Naive thymus-derived CD4-positive, alpha-beta T cell (primary cell): ENCODE measurements around the gene ZNF670. TPM values are rescaled to one million over a fixed set of nuclear protein-coding genes. Genes with fewer than 3 reads are reported as not detected.

Experiments
- ATAC-seq: fragments of 150-1000 bp; cut with Tn5 transposase; 2 replicates; pipeline ENCODE4 v1.10.0; 2021; ENCODE audit warnings: mild to moderate bottlenecking, moderate library complexity
- CTCF ChIA-PET: fragments of 350-600 bp; sonication (Branson Sonifier 250); formaldehyde crosslinking; loops from one replicate; lab custom pipeline; 2021; ENCODE audit warnings: antibody characterized with exemption; lab: Charles Lee
- POLR2A ChIA-PET: fragments of 350-600 bp; sonication (Branson Sonifier 250); formaldehyde crosslinking; loops from one replicate; lab custom pipeline; 2021; ENCODE audit warnings: antibody characterized with exemption, inconsistent platforms; lab: Charles Lee
- DNase-seq, 9 donors: peaks; one replicate each; pipeline versions ENCODE4 v3.0.0 to v3.0.0-alpha.2; 2020 to 2022; ENCODE audit warnings: mixed read lengths in 1 of 9
- H3K27ac ChIP-seq: one replicate; pipeline ENCODE4 v1.7.0; 2013; ENCODE audit warnings: mild to moderate bottlenecking, low read depth, low read length, moderate library complexity
- H3K27me3 ChIP-seq, 2 donors: one replicate each; pipeline ENCODE4 v1.7.0; 2013; ENCODE audit warnings: low read length in 2 of 2, mild to moderate bottlenecking in 2 of 2, moderate library complexity in 2 of 2; ENCODE audit not compliant: control insufficient read depth in 2 of 2, insufficient read depth in 2 of 2
- H3K36me3 ChIP-seq, 3 experiments: 1 replicate in 2 of 3; 2 replicates in 1 of 3; pipeline ENCODE4 v1.7.0; 2013; ENCODE audit warnings: low read length in 3 of 3, mild to moderate bottlenecking in 3 of 3, moderate library complexity in 1 of 3; ENCODE audit not compliant: insufficient read depth in 3 of 3, control insufficient read depth in 2 of 3
- H3K4me1 ChIP-seq, 2 donors: one replicate each; pipeline ENCODE4 v1.7.0; 2013; ENCODE audit warnings: low read length in 2 of 2, mild to moderate bottlenecking in 2 of 2, moderate library complexity in 1 of 2; ENCODE audit not compliant: control insufficient read depth in 2 of 2, insufficient read depth in 2 of 2
- H3K4me3 ChIP-seq: 2 replicates; pipeline ENCODE4 v1.7.0; 2013; ENCODE audit warnings: mild to moderate bottlenecking, low read length
- H3K9me3 ChIP-seq, 3 experiments: 1 replicate in 2 of 3; 2 replicates in 1 of 3; pipeline ENCODE4 v1.7.0; 2013; ENCODE audit warnings: low read length in 3 of 3; ENCODE audit not compliant: control insufficient read depth in 2 of 3
- H3K27ac Mint-ChIP-seq, 9 donors: one replicate each; pipeline ENCODE4 v1.8.0; 2020 to 2022; ENCODE audit warnings: mixed read lengths in 9 of 9, mild to moderate bottlenecking in 8 of 9, moderate library complexity in 5 of 9, inconsistent platforms in 2 of 9
- H3K27me3 Mint-ChIP-seq, 5 donors: one replicate each; pipeline ENCODE4 v1.8.0; 2021 to 2022; ENCODE audit warnings: mixed read lengths in 5 of 5, mild to moderate bottlenecking in 1 of 5
- H3K36me3 Mint-ChIP-seq, 5 donors: one replicate each; pipeline ENCODE4 v1.8.0; 2020 to 2022; ENCODE audit warnings: mixed read lengths in 5 of 5, mild to moderate bottlenecking in 3 of 5, inconsistent platforms in 1 of 5
- H3K4me1 Mint-ChIP-seq, 7 donors: one replicate each; pipeline ENCODE4 v1.8.0; 2020 to 2022; ENCODE audit warnings: mixed read lengths in 7 of 7, mild to moderate bottlenecking in 3 of 7, inconsistent platforms in 1 of 7
- H3K4me3 Mint-ChIP-seq, 10 donors: one replicate each; pipeline ENCODE4 v1.8.0; 2020 to 2022; ENCODE audit warnings: mild to moderate bottlenecking in 10 of 10, mixed read lengths in 10 of 10, moderate library complexity in 6 of 10, inconsistent platforms in 2 of 10
- H3K9me3 Mint-ChIP-seq, 11 donors: one replicate each; pipeline ENCODE4 v1.8.0; 2020 to 2022; ENCODE audit warnings: mixed read lengths in 11 of 11, mild to moderate bottlenecking in 4 of 11, inconsistent platforms in 1 of 11, moderate library complexity in 1 of 11
- intact Hi-C, 2 donors: fragments of 100-400 bp; cut with micrococcal nuclease; formaldehyde crosslinking; loops; one replicate each; pipeline ENCODE4 v1.15.1; 2023
- polyA plus RNA-seq, 2 donors: library from polyadenylated mRNA; unstranded; fragments of 300-500 nt; fragmentation: Illumina TruSeq; gene quantifications; one replicate each; pipeline ENCODE4 v1.2.3, GENCODE V29; 2021
- total RNA-seq, 6 experiments: library from RNA in 5 of 6; stranded (reverse) in 5 of 6; gene quantifications; 1 replicate in 5 of 6; 2 replicates in 1 of 6; pipeline ENCODE4 v1.2.3 and lab custom pipeline; 2021 to 2026

ZNF670 gene
- total and polyA plus RNA-seq, 7 experiments from 2014 or later: 0.56 to 4.0 (median 1.6) TPM

DNA sequence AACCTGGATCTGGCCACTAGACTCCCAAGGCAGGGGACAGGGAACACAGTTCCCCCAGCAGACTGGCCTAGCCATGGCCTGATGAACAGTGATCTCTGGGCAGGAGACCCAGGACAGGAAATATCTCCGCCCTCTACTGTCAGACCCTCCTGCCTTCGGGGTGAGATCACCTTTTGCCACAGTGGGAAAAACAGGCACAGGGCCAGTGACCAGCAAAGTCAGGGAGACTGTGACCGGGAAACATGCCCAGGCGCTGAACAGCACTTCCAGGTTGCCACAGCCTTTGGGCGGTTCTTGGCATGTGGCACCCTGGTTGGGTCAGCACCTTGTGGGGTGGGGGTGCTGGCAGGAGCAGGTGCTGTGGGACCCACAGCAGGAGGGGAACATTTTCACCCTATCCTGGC is 34.5 kb upstream of the ZNF670 start:
- Histone ChIP-seq H3K27me3 (peaks cover 0 to 4% of the 10 kb centered on the region in 2 donors), H3K36me3 (no peaks in the 10 kb centered on the region), H3K4me3 (no peak overlapping the region), H3K4me1 (peaks cover 0 to 6% of the 10 kb centered on the region in 2 donors), H3K27ac (no peak overlapping the region), H3K9me3 (no peaks in the 10 kb centered on the region)
- H3K36me3 Mint-ChIP-seq: peaks cover 0 to 5% (median 4%) of the 10 kb centered on the region in 5 donors
- intact Hi-C loops: no loop called here
- H3K9me3 Mint-ChIP-seq: peaks cover 0 to 4% (median 0%) of the 10 kb centered on the region in 11 donors
- H3K27me3 Mint-ChIP-seq: peaks cover 25 to 48% (median 33%) of the 10 kb centered on the region in 5 donors
- DNase-seq: no peak
- ChIA-PET POLR2A (no interaction called here), CTCF (no interaction called here)
- peak overlapping the region in 2 of 9 donors; percentile 13 to 21 for H3K27ac Mint-ChIP-seq
- peak overlapping the region in 8 of 10 donors; percentile 23 to 79 (median 55) for H3K4me3 Mint-ChIP-seq
- ATAC-seq: no peak
- H3K4me1 Mint-ChIP-seq: peaks cover 6 to 14% (median 9%) of the 10 kb centered on the region in 7 donors

DNA sequence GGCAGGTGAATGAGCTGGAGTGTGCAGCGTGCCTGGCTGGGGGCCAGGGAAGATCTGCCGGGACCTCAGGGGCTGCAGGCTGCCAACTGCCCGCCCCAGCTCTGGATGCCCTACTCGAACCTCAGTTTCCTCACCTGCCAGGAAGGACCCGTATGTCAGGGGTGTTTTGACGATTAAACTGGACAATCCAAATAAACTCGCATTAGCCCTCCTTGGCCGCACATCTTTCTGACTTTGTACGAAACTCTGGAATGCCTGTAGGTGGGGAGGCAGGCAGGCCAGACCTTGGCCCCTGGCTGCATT is 33.8 kb upstream of the ZNF670 start:
- Histone ChIP-seq H3K4me3 (no peak overlapping the region), H3K27ac (no peak overlapping the region), H3K36me3 (no peaks in the 10 kb centered on the region), H3K4me1 (peaks cover 0 to 6% of the 10 kb centered on the region in 2 donors), H3K27me3 (peaks cover 0 to 4% of the 10 kb centered on the region in 2 donors), H3K9me3 (no peaks in the 10 kb centered on the region)
- Mint-ChIP-seq H3K4me3 (peak overlapping the region; percentile 49 to 79 (median 62)), H3K36me3 (peaks cover 0 to 5% (median 4%) of the 10 kb centered on the region in 5 donors), H3K27me3 (peaks cover 28 to 55% (median 40%) of the 10 kb centered on the region in 5 donors), H3K4me1 (peaks cover 6 to 14% (median 9%) of the 10 kb centered on the region in 7 donors), H3K27ac (no peak overlapping the region), H3K9me3 (peaks cover 0 to 6% (median 0%) of the 10 kb centered on the region in 11 donors)
- CTCF ChIA-PET: no interaction called here
- DNase-seq (no peak), ATAC-seq (no peak)
- intact Hi-C loops: no loop called here
- POLR2A ChIA-PET: no interaction called here

DNA sequence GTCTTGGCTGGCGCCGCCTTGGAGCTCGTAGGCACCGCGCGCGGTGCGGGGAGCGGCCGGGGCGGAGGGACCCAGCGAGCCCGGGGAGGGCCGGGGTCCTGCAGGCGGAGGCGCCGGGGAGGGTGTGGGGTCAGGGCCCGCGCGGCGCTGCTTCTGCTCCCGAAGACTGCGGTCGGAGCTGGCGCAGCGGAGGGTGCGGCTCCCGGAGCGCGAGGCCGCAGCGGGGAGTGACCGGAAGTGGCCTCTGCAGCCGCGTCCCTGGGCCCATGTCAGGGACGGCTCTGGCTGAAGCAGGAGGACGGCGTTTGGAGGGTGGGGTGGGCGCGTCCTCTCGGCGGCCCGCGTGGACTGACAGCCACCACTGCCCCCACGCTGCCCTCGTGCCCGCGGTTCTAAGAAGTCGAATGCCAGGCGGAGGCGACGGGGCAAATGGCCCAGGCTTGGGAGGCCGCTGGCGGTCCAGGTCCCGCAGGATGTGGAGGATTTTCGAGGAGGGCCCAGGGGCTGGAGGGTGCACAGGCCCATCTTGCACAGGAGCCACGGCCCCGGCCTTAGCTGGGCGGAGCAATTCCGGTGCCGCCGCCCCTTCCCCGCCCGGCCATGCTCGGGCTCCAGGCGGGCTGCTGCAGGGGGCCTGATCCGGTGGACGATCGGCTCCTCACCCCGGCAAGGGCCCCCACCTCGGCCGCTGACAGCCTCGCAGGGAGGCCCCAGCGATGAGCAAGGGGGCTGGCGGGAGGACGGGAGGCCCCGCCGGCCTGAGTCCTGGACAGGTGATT is 33.3 kb upstream of the ZNF670 start:
- Mint-ChIP-seq H3K36me3 (peaks cover 0 to 5% (median 4%) of the 10 kb centered on the region in 5 donors), H3K4me3 (peak overlapping the region in 8 of 10 donors; percentile 19 to 79 (median 35)), H3K4me1 (peaks cover 6 to 14% (median 9%) of the 10 kb centered on the region in 7 donors), H3K9me3 (peaks cover 0 to 6% (median 0%) of the 10 kb centered on the region in 11 donors), H3K27me3 (peaks cover 30 to 57% (median 45%) of the 10 kb centered on the region in 5 donors), H3K27ac (no peak overlapping the region)
- ChIA-PET POLR2A (no interaction called here), CTCF (no interaction called here)
- Histone ChIP-seq H3K4me1 (peaks cover 0 to 6% of the 10 kb centered on the region in 2 donors), H3K4me3 (peak overlapping the region; percentile 35), H3K27me3 (peaks cover 0 to 4% of the 10 kb centered on the region in 2 donors), H3K36me3 (no peaks in the 10 kb centered on the region), H3K9me3 (no peaks in the 10 kb centered on the region), H3K27ac (no peak overlapping the region)
- DNase-seq (no peak), ATAC-seq (peak; percentile 56)
- intact Hi-C loops: no loop called here

DNA sequence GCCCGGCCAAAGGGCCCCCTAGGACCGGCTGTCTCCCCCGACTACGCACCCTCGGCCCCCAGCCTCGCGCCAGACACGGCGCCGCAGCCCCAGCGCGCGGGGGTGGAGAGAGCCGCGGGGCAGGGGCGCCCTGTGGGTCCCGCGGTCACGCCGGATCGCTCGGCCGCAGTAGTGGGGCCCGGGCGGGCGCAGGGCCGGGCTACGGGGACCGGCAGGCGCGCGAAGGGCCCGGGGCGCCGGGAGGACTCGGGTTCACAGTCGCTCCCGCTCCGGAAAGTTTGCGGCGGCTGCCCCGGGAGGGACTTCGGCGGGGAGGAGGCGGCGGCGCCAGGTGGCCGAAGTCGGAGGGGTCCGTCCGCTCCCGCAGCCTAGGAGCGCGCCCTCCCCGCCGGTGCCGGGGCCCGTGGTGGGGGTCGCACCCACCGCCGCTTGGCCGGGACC is 32.7 kb upstream of the ZNF670 start:
- H3K27ac ChIP-seq: no peak overlapping the region
- H3K27ac Mint-ChIP-seq: peak overlapping the region in 1 of 9 donors; percentile 7
- peaks cover 0 to 4% of the 10 kb centered on the region in 2 donors for H3K27me3 ChIP-seq
- ChIA-PET CTCF (no interaction called here), POLR2A (no interaction called here)
- ATAC-seq (peak; percentile 32), DNase-seq (peak in 1 of 9 donors; percentile 16)
- peaks cover 6 to 14% (median 9%) of the 10 kb centered on the region in 7 donors for H3K4me1 Mint-ChIP-seq
- H3K36me3 Mint-ChIP-seq: peaks cover 0 to 5% (median 4%) of the 10 kb centered on the region in 5 donors
- H3K9me3 ChIP-seq: no peaks in the 10 kb centered on the region
- peaks cover 30 to 58% (median 46%) of the 10 kb centered on the region in 5 donors for H3K27me3 Mint-ChIP-seq
- peak overlapping the region in 9 of 10 donors; percentile 71 to 84 (median 79) for H3K4me3 Mint-ChIP-seq
- intact Hi-C loops: no loop called here
- H3K4me3 ChIP-seq: peak overlapping the region; percentile 33
- peaks cover 0 to 7% (median 0%) of the 10 kb centered on the region in 11 donors for H3K9me3 Mint-ChIP-seq
- no peaks in the 10 kb centered on the region for H3K36me3 ChIP-seq
- peaks cover 0 to 6% of the 10 kb centered on the region in 2 donors for H3K4me1 ChIP-seq

DNA sequence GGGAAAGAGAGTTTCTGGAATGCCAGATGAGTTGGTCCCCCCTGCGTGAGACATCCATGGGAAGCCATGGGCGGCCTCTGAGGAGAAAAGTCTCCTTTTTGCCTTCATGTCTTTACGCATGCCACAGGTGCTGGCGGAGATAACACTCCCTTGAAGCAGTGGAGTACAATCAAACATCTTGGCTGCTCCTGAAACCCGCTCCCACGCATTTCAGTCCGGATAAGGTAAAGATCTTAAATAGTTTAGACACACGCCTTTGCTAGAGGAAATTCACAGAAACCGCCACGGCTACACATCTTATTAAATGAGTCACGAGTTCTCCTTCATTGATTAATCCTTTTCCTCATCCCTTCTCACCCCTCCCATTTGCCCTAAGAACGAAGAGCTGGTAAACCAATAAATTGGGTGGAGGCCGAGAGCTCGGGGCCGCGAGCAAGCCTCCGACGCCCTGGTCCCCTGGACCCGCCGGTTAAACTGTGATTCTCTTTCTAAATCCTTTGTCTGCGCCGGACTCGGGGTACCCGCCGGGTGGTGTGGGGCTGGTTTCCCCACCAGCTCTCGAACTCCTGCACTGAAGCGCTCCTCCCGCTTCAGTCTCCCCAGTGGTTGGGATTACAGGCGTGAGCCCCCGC is 32.1 kb upstream of the ZNF670 start:
- Mint-ChIP-seq H3K4me3 (peak overlapping the region; percentile 71 to 84 (median 78)), H3K27ac (peak overlapping the region in 2 of 9 donors; percentile 3 to 7), H3K36me3 (peaks cover 0 to 5% (median 4%) of the 10 kb centered on the region in 5 donors), H3K27me3 (peaks cover 30 to 60% (median 49%) of the 10 kb centered on the region in 5 donors), H3K4me1 (peaks cover 6 to 14% (median 9%) of the 10 kb centered on the region in 7 donors), H3K9me3 (peaks cover 0 to 10% (median 0%) of the 10 kb centered on the region in 11 donors)
- no peak overlapping the region for H3K27ac ChIP-seq
- POLR2A ChIA-PET: no interaction called here
- ATAC-seq (peak; percentile 30), DNase-seq (peak in 3 of 9 donors; percentile 10 to 31 (median 21))
- H3K9me3 ChIP-seq: no peaks in the 10 kb centered on the region
- H3K27me3 ChIP-seq: peaks cover 0 to 4% of the 10 kb centered on the region in 2 donors
- peaks cover 0 to 6% of the 10 kb centered on the region in 2 donors for H3K4me1 ChIP-seq
- CTCF ChIA-PET: no interaction called here
- H3K36me3 ChIP-seq: no peaks in the 10 kb centered on the region
- peak overlapping the region; percentile 33 for H3K4me3 ChIP-seq
- intact Hi-C loops: no loop called here

DNA sequence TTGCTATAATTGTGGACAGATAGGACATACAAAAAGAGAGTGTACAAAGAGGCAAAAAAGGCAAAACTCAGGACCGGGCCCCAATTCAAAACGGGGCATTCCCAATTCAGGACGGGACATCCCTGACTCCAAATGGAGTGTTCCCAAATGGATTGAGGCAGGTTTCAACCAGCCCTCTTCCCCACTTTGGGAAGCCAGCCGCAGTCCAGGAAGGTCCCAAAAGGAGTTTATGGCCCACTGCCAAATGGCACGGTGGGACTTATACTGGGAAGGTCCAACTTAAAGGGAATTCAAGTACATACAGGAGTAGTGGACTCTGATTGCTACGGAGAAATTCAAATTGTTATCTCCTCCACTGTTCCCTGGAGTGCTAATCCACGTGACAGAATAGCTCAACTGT is 29.1 kb upstream of the ZNF670 start:
- peaks cover 0 to 18% (median 8%) of the 10 kb centered on the region in 5 donors for H3K36me3 Mint-ChIP-seq
- DNase-seq: no peak
- no peak for ATAC-seq
- no peak overlapping the region for H3K4me3 ChIP-seq
- intact Hi-C loops: loop anchor here (10.0 kb wide), 2 partner anchors 67 to 603 kb away; partner anchors contain the start of genes SMYD3 (in 1 of the 2) and ZNF124 (in 1 of the 2)
- H3K9me3 ChIP-seq: no peaks in the 10 kb centered on the region
- peaks cover 3 to 20% (median 9%) of the 10 kb centered on the region in 11 donors for H3K9me3 Mint-ChIP-seq
- H3K4me3 Mint-ChIP-seq: no peak overlapping the region
- H3K36me3 ChIP-seq: peaks cover 0 to 7% (median 0%) of the 10 kb centered on the region in 3 experiments
- peaks cover 13 to 31% (median 23%) of the 10 kb centered on the region in 7 donors for H3K4me1 Mint-ChIP-seq
- no peak overlapping the region for H3K27ac Mint-ChIP-seq
- ChIA-PET CTCF (no interaction called here), POLR2A (no interaction called here)
- peaks cover 0 to 4% of the 10 kb centered on the region in 2 donors for H3K27me3 ChIP-seq
- H3K27ac ChIP-seq: no peak overlapping the region
- H3K4me1 ChIP-seq: peaks cover 4 to 9% of the 10 kb centered on the region in 2 donors
- peaks cover 34 to 46% (median 41%) of the 10 kb centered on the region in 5 donors for H3K27me3 Mint-ChIP-seq
